Measurements from ENCODE around the gene RPN2. TPM values are rescaled to one million over a fixed set of nuclear protein-coding genes. Genes with fewer than 3 reads are reported as not detected.

Gene RPN2
- total RNA-seq, 1 donor = 218 TPM

DNA sequence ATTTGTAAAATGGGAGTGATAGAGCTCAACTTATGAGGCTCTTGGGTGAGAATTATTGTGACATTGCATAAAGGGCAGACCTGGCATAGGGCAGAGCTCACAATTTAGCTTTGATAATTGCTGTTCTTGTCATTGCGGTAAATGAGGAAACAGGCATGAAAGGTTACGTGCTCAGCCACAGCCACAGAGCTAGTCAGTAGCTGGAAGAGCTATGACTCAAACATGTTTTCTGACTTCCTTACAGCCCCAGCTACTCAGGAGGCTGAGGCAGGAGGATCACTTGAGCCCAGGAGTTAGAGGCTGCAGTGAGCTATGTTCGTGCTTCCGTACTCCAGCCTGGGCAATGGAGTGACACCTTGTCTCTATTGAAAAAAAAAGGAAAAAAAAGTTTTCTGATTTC is 86.0 kb downstream of the RPN2 start:
- TF ChIP-seq, protein P1, sequence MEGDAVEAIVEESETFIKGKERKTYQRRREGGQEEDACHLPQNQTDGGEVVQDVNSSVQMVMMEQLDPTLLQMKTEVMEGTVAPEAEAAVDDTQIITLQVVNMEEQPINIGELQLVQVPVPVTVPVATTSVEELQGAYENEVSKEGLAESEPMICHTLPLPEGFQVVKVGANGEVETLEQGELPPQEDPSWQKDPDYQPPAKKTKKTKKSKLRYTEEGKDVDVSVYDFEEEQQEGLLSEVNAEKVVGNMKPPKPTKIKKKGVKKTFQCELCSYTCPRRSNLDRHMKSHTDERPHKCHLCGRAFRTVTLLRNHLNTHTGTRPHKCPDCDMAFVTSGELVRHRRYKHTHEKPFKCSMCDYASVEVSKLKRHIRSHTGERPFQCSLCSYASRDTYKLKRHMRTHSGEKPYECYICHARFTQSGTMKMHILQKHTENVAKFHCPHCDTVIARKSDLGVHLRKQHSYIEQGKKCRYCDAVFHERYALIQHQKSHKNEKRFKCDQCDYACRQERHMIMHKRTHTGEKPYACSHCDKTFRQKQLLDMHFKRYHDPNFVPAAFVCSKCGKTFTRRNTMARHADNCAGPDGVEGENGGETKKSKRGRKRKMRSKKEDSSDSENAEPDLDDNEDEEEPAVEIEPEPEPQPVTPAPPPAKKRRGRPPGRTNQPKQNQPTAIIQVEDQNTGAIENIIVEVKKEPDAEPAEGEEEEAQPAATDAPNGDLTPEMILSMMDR (IDR thresholded peaks at IDR 0.05; ENCODE audit: insufficient read depth, low read depth, low read length) = no peak
- no peak overlapping the region for H3K4me3 ChIP-seq (ENCODE audit: low read depth, low read length)
- DNase-seq (ENCODE audit: low read depth) = no peak

DNA sequence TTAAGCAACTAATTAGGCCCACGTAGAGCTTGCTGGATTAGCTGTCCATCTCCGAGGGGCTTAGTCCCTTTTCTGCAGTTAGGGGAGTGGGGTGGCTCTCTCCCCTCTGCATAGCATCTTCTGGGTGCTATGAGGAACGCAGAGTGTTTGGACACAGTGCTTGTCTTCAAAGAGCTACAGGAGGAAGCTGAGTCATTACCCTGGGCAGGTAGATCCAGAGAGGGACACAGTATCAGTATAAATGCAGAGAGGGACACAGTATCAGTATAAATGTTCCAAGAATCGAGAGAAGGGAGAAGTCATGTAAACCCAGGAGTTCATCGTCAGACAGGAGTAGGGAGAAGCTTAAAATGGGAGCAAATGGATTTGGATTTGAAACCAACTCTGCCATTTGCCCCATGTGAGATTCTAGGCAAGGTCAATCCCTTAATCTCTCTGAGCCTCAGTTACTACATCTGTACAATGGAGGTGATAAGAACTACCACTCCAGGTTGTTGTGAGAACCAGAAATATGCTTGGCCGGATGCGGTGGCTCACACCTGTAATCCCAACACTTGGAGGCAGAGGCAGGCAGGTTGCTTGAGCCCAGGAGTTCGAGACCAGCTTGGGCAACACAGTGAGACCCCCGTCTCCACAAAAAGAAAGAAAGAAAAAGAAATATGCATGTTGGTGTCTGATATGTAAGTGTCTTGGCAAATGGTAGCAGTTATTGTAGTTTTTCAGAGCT is 88.0 kb downstream of the RPN2 start:
- no peak for DNase-seq (ENCODE audit: low read depth)
- TF ChIP-seq, protein P1 (IDR thresholded peaks at IDR 0.05; ENCODE audit: insufficient read depth, low read depth, low read length) = no peak

DNA sequence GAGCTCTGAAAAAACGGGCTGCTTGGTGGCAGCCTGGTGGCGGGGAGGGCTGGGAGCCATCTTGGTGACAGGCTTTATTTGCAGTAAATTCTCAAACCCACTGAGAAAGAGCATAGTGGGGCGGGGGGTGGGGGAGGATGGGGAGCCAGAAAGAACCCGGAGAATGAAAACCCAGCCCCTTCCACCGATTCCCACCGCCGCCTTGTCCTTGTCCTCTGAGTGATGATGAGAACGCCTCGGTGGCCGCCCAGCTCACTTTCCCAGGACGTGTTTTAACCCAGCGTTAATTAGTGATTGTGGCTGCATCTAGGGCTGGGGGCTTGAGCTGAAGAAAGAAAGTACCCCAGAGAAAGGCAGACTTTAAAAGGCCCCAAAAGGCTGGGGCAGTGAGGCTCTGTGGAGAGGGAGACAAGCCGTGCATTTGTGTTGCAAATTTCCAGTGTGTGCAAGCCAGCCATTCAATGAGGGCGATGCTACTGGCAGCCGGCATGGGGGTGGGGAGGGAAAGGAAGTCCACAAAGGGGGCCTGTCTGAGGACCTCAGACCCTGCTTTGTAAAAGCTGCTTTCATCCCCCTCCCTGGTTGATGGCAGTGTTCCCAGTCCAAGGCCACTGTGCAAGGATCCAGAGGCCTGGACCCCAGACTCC is 88.7 kb downstream of the RPN2 start:
- DNase-seq (ENCODE audit: low read depth) = no peak
- TF ChIP-seq, protein P1 (IDR thresholded peaks at IDR 0.05; ENCODE audit: insufficient read depth, low read depth, low read length) = no peak
- H3K4me3 ChIP-seq (ENCODE audit: low read depth, low read length) = no peak overlapping the region

More for the DNA sequence above, 88.0 kb downstream of the RPN2 start:
- H3K4me3 ChIP-seq (ENCODE audit: low read depth, low read length) = no peak overlapping the region

DNA sequence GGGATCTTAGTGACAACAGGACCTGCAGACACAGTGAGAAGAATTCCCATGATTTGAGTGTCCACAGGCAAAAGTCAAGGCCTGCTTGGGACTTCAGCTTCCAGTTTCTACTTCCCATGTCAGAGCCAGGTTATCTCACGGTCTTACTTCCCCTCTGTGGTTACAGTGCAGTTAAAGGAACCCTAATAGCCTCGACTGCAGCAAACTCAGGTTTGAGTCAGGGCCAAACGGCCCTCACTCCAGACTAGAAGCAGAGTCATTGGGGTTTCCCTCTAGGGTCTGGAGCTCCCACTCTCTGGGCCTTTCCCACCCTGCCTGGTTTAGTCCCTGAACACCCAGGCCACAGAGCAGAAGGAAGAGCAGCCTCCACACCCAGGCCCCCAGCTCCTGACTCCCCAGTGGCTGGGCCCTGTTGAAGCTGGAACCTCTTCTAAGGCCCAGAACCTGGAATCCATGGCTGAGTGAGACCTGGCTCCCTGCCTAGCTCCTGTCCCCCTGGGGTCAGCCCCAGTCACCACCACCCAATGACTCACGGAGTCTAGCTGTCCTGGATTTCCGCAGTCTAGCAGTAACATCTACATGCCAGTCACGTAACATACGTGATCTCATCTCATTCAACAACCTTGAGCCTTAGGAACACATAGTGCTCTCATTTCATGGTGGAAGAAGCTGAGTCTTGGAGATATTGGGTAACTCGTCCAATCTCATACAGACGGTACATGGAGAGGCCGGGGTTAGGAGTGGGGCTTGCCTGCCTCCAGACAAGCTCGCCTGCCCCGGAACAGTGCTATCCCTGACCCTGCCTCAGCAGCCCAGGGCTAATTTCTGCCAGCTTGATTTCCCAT is 91.7 kb downstream of the RPN2 start:
- no peak overlapping the region for H3K4me3 ChIP-seq (ENCODE audit: low read depth, low read length)
- TF ChIP-seq, protein P1 (IDR thresholded peaks at IDR 0.05; ENCODE audit: insufficient read depth, low read depth, low read length) = no peak
- no peak for DNase-seq (ENCODE audit: low read depth)

DNA sequence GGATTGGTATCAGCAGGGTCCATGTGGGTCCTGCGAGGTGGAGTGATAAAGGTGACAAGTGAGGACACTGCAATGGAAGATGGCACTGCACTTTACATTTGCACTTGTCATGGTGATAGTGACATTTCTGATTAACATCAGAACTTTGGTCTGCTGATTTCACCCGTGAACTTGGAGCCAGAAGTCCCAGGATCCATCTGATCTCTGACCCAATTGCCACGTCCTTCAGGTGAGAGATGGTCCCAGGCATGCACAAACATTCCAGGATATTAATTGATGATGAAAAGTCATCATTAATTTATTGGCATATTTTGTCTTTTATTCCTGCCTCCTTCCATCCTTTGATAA is 92.3 kb downstream of the RPN2 start:
- no peak for DNase-seq (ENCODE audit: low read depth)
- no peak overlapping the region for H3K4me3 ChIP-seq (ENCODE audit: low read depth, low read length)
- TF ChIP-seq, protein P1 (IDR thresholded peaks at IDR 0.05; ENCODE audit: insufficient read depth, low read depth, low read length) = no peak

DNA sequence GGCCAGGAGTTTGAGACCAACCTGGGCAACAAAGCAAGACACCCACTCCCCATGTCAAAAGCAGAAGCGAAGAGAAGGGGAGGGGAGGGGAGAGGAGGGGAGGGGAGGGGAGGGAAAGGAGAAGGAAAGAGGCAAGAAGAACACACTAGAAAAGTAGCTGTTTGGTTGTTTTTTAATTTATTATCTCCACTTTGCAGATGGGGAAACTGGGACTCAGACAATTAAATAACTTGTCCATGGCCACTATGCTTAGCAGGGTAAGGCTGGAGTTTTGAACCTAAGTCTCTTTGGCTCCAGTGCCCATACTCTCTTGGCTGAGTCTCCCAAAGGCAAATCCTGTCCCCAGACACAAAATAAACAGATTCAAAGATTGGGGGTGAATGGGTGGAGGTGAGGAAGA is 94.9 kb downstream of the RPN2 start:
- no peak overlapping the region for H3K4me3 ChIP-seq (ENCODE audit: low read depth, low read length)
- DNase-seq (ENCODE audit: low read depth) = no peak
- TF ChIP-seq, protein P1 (IDR thresholded peaks at IDR 0.05; ENCODE audit: insufficient read depth, low read depth, low read length) = no peak
